HepG2 (cell line): ENCODE data around the gene DEGS1.

Experiments
- ATRX ChIP-seq: sonication (generic); formaldehyde crosslinking; IDR thresholded peaks from 2 replicates; pipeline ENCODE4 v1.4.0; 2020; ENCODE audit warnings: missing genetic modification reagents, borderline replicate concordance
- CTCF ChIP-seq: sonication (generic); formaldehyde crosslinking; IDR thresholded peaks from 2 replicates; pipeline ENCODE4 v1.5.0; 2020; ENCODE audit warnings: mild to moderate bottlenecking, missing genetic modification reagents, moderate library complexity
- EP300 ChIP-seq, 3 experiments: sonication (generic) in 1 of 3; formaldehyde crosslinking in 1 of 3; IDR thresholded peaks; 2 replicates each; pipeline versions ENCODE4 v1.5.1 to v1.6.1; 2011 to 2020; ENCODE audit warnings: low read depth in 2 of 3, low read length in 2 of 3, borderline replicate concordance in 1 of 3, improper control_type of control experiment in 1 of 3, mild to moderate bottlenecking in 1 of 3, missing genetic modification reagents in 1 of 3, moderate library complexity in 1 of 3
- EZH2 ChIP-seq: conservative IDR thresholded peaks from 2 replicates; pipeline ENCODE4 v1.6.1; 2012; ENCODE audit warnings: mild to moderate bottlenecking, low read depth, low read length, moderate library complexity
- HBP1 ChIP-seq: IDR thresholded peaks from 2 replicates; pipeline ENCODE4 v1.6.1; 2016; ENCODE audit warnings: low read depth, control low read depth
- JUNB ChIP-seq: sonication (generic); formaldehyde crosslinking; IDR thresholded peaks from 2 replicates; pipeline ENCODE4 v1.8.0; 2022; ENCODE audit warnings: missing genetic modification reagents, mild to moderate bottlenecking, borderline replicate concordance
- ZFP37 ChIP-seq: sonication (generic); formaldehyde crosslinking; IDR thresholded peaks from 2 replicates; pipeline ENCODE4 v1.4.0; 2020; ENCODE audit warnings: missing genetic modification reagents, borderline replicate concordance
- ZNF512 ChIP-seq: sonication (generic); formaldehyde crosslinking; IDR thresholded peaks from 2 replicates; pipeline ENCODE4 v1.4.0; 2020; ENCODE audit warnings: mild to moderate bottlenecking, missing genetic modification reagents

GRCh38 chr1:224192082-224192788 lies 9.2 kb downstream of the DEGS1 start:
- TF ChIP-seq CTCF (CRISPR knock-in tag) (no peak), EZH2 (no peak), ATRX (CRISPR knock-in tag) (no peak), JUNB (CRISPR knock-in tag) (no peak), HBP1 (CRISPR knock-in tag) (no peak), ZFP37 (no peak), ZNF512 (CRISPR knock-in tag) (no peak), EP300 (IDR thresholded peaks at IDR 0.05; ENCODE audit: low read depth in 2 of 2, low read length in 2 of 2) (no peak), EP300 (CRISPR knock-in tag; IDR thresholded peaks at IDR 0.05; ENCODE audit: borderline replicate concordance) (no peak)
